Inflammatory macrophage treated with lipopolysaccharide for 1 hour (primary cell): Measurements from ENCODE around the gene ANXA5.
"Not testable (repeated sequence)": the region's sequence is repeated elsewhere in the genome, so short reads cannot be mapped to it uniquely, and the experiment has no call there.

Source experiments
- DNase-seq, 2 donors: peaks; one replicate each; pipeline ENCODE4 v3.0.0-alpha.2; 2020 to 2022

ANXA5 gene

DNA sequence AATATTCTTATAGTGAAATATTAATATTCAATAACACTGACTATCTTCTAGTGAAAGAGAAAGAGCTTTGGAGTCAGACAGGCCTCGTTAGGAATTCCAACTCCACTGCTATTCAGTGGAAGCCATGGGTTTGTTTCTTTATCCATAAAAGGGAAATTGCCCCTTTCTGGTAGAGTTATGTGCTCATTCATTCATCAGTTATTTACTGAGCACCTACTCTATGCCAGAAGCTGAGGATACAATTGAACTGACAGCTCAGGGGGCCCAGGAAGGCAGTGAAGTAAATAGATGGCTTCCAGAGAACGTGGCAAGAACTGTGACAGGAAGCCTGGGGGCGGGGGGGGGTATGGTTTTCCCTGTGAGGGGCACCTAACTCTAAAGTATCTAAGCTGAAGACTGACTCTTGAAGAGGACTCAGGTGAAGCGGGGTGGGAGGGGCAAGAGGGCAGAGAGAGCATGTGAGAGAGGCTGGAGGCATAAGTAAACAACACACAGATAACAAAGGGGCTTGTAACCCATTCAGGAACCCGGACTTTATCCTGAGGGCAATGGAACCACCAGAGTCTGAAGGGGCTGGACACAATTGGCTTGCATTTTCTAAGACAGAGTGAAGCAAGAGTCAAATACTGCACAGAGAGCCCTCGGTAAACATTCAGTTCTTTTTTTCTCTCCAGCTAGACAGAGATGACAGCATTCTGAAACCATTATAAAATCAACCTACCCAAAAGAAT lies 20.3 kb downstream of the ANXA5 start:
- no peak for DNase-seq

DNA sequence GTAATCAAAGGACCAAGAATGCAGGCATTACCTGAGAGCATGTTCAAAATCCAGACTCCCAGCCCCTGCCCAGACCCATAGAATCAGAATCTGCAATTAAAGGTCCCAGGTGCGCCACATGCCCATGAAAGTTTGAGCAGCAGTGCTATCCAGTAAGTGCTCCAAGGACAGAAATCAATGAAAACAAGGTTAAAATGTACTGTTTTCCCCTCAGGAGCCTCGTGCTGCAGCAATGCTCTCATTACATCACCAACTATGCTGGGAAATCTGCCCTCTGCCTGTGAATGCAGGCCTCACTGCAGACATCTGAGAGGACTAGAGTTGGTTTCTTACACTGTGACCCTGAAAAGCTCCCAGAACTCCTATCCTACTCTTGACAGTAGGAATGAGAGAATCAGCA lies 21.1 kb downstream of the ANXA5 start:
- DNase-seq = no peak

DNA sequence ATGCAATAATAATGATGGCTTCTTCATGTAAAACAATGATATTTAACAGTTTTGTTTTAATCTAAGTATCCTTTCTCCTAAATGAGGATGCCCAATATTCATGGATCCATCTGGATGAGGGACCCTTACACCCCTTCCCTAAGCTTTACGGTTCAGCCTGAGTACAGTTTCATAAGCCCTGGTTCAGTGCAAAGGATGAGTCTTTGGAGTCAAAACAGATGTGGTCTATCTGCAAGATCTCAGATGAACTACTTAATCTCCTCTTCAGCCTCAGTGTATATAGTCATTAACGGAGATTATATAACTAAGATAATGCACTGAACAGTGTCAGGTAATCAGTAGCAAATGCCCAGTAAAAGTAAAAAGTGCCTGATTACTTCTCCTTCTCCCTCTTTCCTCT lies 22.1 kb downstream of the ANXA5 start:
- DNase-seq = no peak

DNA sequence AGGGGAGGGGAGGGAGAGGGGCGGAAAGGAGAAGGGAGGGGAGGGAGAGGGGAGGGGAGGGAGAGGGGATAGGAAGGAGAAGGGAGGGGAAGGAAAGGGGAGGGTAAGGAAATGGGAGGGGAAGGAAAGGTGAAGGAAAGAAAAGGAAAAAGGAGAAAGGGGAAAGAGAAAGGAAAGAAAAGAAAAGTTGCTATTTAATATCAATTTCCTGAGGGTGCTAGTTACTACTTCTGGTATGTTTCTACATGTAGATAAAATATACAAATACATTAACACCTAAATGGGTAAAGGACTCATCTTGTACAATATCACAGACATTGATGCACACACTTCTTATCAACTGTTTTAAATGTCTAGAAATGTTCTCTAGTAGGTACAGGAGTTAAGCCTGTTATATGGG lies 22.6 kb downstream of the ANXA5 start:
- DNase-seq = no peak

DNA sequence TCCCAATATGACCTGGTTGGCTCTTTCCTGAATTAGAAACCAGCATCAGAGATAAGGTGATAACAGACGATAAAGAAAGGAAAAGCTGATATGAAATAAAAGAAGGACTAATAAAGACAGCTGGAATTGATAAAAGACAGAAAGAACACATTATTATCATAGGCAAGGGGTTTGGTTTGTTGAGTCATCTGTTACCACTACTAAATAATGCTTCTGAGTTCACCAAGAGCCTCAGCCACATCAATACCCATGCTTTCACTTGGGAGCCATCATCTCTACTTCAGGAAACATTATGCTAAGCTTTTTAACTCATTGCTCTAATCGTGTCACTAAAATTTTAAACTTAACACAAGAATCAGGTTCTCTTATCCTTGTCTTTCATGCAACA lies 27.6 kb downstream of the ANXA5 start:
- no peak for DNase-seq

DNA sequence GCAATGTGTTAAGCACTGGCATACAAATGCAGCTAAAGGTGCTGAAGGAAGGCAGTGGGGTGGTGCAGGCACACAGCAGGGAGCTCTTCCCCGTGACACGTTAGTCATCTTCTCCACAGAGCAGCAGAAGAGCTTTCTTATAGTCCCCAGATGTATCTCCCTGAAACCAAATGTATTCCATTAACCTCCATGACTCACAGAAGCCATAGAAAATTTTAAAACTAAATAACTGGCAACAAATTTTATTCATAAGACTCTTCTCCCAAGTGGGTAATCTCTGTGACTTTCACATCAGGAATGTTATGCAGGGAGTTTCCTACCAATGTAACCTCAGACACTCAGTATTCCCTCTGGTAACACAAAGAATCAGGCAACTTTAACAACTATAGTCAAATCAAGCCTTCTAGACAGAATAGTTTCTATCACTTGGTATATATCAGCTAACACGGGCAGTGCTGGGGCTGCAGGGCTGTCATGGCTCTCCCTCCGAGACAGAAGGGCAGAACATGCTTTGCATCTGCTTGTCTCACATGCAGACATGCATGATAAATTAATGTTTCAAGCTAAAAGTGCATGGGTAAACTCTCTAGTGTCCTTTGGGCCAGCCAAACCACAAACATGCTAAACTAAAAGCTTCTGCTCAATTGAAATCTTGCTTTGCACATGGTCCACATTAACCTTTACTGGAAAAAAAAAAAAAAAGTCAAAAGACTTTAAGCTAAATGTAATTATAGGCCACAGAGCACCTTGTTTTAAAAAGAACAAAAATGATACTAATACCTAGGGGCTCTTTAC lies 28.2 kb downstream of the ANXA5 start:
- DNase-seq = no peak

DNA sequence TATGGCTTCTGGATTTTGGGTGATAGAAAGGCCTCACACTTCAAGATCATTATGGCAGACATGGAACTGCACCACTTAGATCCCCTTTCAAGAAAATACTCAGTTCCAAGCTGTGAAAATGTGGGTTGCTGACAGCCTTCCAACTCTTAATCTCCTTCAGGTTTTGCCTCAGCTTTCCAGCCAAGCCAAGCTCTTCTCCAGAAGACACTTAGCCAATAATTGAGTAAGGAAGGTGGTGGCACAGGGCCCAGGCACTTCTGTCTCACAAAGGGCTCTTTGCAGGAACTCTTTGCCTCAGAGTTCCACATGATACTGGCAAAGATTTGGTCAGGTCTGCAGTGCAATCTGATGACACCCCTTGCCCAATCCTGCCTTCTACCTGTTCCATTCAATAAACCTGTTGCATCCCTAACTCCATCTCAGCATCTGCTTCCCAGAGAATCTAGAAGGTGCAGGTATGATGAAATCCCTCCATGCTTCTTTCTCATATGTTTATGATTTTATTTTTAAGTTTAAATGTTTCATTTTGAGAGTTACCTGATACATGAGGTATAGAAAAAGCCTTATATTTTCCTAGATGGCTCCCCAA lies 30.6 kb downstream of the ANXA5 start:
- DNase-seq = no peak

DNA sequence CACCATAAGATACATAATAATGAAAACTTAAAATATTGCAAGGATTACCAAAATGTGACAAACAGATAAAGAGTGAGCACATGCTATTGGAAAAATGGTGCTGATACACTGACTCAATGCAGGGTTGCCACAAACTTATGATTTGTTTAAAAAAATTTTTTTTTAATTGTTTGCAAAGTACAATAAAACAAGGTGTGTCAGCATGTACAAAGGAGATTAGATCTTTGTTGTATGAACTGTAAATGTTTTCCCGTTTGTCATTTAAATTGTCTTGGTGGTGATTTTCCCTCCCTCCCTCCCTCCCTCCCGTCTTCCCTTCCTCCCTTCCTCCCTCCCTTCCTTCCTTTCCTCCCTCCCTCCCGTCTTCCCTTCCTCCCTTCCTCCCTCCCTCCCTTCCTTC lies 31.4 kb downstream of the ANXA5 start:
- no peak for DNase-seq

DNA sequence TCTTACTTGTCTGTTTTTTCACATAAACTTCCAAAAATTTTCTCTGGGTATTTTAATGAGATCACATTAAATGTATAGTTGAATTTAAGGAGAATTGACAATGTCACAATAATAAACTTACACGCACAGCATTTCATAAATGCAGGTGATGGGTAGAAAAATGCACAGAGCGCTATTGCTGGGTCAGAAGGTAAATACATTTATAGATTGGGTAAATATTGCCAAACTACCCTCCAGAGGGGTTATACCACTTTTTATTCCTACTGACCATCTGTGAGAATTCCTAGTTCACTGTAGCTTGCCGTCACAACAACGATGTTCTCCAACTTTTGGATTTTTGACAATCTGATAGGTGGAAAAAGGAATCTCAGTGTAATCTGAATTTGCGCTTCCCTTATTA lies 34.6 kb downstream of the ANXA5 start:
- no peak for DNase-seq

DNA sequence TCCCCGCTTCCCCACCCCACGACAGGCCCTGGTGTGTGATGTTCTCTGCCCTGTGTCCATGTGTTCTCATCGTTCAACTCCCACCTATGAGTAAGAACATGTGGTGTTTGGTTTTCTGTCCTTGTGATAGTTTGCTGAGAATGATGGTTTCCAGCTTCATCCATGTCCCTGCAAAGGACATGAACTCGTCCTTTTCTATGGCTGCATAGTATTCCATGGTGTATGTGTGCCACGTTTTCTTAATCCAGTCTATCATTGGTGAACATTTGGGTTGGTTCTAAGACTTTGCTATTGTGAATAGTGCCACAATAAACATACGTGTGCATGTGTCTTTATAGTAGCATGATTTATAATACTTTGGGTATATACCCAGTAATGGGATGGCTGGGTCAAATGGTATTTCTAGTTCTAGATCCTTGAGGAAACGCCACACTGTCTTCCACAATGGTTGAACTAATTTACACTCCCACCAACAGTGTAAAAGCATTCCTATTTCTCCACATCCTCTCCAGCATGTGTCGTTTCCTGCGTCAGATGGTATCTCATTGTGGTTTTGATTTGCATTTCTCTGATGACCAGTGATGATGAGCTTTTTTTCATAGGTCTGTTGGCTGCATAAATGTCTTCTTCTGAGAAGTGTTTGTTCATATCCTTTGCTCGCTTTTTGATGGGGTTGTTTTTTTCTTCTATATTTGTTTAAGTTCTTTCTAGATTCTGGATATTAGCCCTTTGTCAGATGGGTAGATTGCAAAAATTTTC lies 36.4 kb downstream of the ANXA5 start:
- DNase-seq = not testable (repeated sequence)

DNA sequence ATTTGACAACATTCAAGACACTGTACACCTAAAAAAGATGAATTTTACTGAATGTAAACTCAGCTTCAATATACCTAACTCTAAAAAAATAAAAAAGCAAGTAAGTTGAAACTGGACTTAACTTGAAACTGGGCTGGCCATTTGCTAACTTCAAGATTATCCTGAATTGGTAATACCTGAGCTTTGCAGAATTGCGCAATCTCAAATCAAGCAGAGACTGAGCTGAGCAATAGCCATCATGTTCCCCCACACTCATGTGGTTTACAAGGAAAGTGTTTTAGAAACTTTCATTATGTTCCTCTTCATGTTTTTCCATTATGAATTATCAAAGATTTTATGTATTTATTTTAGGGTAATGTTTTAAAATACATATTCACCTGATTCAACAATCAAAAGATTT lies 38.7 kb downstream of the ANXA5 start:
- DNase-seq = no peak

DNA sequence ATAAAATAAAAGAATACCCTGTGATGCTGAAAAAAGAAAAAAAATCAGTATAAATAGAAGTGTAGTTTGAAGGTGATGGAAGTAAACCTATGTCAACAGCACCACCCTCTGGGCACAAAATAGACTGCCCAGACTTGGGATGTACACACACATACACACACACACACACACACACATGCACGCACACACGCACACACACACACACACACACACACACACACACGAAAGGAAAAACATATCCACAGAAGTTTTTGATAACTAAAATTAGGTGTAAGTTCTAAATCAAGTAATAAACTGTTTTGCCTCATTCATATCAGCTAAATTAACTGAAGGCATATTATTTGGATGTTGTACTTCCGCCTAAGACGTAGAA lies 40.5 kb downstream of the ANXA5 start:
- no peak for DNase-seq

DNA sequence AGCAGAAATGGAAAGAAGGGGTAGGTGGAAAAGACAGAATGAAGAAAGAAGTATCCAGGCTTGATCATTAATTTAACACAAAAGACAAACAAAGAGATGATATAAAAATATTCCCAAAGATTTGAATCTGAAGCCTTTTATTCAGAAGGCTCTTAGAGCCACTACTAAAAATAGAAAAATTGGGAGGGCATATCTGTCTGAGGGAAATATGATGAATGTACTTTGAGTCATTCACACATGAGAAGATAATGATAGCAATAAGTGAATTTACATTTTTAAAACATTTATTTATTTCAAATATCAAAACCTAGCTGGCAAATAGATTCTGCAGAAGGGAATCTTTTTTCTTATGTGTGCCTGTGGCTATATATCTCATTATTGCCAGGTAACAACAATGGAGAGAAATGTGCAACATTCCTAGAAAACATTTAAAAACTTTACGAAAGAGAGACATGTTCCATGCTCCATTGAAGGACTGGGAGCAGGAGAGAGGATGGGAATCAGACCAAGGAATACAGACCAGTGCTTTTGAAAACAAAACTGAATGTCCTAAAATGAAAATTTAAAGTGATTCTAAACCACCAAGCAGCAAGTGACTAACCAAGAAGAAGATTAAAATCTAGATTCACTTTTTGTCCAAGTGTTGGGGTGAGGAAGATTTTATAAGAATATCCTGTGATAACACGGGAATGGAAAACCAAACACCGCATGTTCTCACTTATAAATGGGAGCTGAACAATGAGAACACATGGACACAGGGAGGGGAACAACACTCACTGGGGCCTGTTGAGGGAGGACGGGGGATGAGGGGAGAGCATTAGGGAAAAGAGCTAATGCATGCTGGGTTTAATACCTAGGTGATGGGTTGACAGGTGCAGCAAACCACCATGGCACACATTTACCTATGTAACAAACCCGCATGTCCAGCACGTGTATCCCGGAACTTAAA lies 41.2 kb downstream of the ANXA5 start:
- DNase-seq = no peak

DNA sequence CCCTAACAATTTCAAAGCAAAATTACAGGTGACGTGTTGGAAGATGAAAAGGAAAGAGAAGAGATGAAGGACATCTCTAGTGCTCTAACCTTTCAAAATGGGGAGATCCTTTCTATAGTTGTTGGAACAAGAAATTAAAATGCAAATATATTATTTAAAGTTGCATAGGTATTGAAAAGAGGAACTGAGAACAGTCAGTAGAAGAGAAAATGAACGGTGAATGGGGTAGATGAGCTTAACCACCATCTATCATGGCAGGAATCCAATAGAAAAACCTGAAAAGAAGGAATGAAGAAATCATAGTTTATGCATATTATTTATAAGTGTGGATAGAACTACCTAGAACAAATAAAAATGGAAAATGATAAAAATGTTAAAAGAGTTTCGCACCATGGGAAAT lies 42.0 kb downstream of the ANXA5 start:
- DNase-seq = no peak

DNA sequence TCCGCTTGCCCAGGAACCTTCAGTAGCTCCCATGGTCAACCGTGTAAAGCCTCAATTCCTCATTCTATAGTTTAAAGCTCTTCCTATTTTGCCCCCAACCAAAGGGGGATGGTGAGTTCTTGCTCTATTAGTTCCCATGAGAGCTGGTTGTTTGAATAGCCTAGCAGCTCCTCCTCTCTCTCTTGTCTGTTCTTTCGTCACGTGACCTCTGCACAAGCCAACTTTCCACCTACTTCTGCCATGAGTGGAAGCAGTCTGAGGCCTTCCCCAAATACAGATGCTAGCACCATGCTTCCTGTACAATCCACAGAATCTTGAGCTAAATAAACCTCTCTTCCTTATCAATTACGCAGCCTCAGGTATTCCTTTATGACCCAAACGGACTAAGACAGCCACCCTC lies 42.8 kb downstream of the ANXA5 start:
- DNase-seq = no peak

DNA sequence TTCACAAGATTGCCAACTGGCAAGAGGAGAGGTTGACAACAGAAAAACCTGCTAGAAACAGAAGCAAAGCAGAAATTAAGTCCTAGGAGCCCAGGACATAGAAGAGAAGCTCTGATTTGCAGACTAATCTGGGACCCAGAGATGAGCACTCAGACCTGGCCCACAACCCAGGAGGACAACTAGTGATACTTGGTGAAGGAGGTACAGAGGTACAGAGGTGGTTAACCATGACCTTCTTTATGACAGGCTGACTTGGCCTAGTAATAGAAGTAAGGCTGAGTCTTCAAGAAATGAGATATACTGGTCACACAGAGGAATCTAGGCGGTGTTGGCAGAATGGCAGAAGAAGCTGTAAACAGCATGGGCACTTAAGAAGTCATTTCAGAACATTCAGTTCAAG lies 43.6 kb downstream of the ANXA5 start:
- no peak for DNase-seq

DNA sequence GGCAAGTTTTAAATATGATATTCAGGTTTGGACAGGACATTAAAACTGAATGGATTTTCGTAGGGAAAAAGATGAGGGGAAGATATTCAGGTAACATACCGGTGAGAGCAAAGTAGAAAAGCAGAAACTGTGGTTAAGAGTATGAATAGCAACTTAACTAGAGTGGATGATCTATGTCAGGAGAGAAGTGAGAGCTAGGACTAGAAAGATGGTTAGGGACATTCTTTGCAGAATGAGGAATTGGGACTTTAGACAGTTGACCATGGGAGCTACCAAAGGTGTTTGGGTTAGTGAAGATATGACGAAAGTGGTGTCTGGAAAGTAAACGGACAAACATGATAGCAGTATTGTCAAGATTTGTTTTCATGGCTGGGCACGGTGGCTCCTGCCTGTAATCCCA lies 45.2 kb downstream of the ANXA5 start:
- DNase-seq = no peak

DNA sequence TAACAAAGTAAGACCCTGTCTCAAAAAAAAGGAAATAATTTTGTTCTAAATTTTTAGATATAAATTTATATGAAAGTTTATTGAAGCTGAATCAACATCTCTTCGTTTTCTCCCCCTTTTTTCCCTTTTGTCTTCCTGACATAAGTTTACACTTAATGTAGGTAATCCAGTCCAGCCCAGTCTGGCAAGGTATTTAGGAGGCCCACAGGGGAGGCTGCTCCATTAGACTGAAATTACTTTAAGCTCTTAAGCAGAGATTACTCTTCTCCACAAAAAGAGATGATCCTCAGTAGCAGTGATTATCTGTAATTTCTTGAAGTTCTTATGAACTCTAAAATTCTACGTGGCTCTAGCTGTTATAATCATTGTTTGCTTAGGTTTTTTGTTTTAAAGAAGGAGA lies 46.0 kb downstream of the ANXA5 start:
- DNase-seq = no peak

DNA sequence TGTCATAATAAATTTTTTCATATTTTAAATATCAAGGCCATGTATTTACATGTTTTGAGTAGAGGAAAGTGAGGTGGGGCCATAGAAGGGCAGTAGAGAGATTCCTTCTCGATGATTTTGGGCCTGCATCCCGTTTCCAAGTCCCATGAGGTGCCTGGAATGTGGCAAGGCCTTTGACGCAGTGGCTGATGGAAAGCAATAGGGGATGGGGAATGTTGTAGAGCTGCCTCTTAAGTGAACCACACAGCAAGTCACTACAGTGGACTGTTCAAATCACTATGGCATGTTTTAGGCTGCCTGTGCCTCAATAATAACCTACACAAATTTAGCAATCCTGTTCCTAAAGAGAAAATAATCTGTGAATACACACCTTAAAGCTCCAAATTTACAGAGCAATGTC lies 48.3 kb downstream of the ANXA5 start:
- no peak for DNase-seq

DNA sequence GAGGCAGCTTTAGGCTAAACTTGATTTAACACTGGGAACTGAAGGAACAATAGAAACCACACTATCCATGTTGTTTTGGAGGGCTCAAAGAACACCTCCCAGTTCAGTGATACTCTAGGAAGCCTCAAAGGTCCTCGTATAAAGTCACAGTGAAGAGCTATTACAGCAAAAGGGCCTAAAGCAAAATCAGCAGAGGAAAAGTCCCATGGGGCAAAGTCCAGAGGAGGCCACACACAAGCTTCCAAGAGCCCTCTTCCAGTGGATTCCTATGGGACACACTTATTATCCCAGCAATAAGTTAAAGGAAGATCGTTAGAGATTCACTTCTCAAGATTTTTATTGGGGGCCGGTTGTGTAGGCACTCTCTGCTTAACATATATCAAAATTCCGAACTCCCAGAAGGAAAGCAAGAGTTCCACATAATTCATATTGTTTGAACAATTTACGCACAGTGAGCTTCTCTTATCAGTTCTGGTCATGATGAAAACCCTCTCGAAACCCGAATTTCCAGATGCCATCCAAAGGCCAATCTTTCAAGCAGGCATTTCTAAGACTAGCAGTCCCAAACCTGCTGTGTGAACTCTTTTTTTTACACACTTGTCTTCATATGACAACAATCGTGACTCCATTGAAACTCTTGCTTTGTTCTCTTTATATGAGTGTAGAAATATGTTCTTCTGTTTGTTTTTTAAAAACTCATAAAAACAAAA lies 53.7 kb downstream of the ANXA5 start:
- DNase-seq = no peak

DNA sequence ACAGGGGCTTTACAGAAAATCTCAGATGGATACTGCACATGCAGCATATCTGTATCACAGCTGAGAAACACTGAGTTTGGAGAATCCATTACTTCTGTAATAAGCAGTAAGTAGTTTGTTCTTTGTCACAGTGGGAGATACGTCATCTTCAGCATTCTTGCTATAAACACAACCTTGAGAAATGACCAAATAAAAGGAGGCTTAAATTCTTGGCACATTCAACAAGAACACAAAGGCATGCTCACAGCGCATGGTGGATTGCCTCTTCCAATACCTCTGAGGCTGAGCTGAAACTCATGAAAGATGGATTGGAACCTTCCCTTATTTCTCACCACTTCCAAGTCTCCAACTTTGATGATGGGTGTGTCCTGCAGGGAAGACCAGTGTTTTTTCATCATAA lies 54.5 kb downstream of the ANXA5 start:
- DNase-seq = no peak

DNA sequence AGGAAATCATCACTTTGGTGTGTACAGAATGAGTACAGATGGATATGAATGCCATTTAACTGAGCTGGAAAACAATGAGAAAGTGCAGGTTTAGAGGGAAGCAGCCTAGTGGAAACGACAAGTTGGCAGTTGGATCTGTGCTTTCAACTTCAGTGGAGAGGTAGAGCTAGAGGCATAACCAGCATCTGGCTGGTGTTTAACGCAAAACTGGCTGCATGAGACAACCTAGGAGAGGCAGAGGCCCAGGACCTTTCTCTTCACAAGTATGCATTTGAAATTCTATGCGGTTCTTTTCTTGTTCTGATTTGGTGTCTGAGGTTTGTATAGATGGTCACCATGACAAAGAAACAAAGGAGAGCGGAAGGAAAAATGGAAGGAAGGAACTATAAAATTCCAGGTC lies 63.1 kb downstream of the ANXA5 start:
- DNase-seq = no peak
